ENCODE results near the gene ANXA8.

DNA sequence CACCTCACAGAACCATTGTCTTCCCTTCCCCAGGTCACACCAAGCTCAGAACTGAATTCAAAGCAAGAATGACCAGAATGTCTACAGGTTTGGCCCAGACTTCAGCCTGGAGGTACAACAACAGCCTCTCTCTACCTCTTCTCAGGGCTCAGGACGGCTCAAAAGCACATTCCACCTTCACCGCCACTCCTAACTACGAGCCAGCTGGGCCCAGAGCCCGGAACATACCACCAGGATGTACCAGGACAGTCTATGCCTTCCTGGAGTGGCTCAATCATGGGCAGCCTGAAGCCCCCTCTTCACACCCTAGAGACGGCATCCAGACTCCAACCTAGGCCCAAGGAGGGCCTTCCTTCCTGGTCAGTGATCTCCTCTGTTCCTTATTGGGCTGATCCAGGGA lies 41.6 kb downstream of the ANXA8 start:
- TF ChIP-seq POLR2A (IDR thresholded peaks at IDR 0.05) = no peak
- TF ChIP-seq, protein P1, sequence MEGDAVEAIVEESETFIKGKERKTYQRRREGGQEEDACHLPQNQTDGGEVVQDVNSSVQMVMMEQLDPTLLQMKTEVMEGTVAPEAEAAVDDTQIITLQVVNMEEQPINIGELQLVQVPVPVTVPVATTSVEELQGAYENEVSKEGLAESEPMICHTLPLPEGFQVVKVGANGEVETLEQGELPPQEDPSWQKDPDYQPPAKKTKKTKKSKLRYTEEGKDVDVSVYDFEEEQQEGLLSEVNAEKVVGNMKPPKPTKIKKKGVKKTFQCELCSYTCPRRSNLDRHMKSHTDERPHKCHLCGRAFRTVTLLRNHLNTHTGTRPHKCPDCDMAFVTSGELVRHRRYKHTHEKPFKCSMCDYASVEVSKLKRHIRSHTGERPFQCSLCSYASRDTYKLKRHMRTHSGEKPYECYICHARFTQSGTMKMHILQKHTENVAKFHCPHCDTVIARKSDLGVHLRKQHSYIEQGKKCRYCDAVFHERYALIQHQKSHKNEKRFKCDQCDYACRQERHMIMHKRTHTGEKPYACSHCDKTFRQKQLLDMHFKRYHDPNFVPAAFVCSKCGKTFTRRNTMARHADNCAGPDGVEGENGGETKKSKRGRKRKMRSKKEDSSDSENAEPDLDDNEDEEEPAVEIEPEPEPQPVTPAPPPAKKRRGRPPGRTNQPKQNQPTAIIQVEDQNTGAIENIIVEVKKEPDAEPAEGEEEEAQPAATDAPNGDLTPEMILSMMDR (IDR thresholded peaks at IDR 0.05) = no peak
